ENCODE measurements around the gene WDR33. TPM values are rescaled to one million over a fixed set of nuclear protein-coding genes. Genes with fewer than 3 reads are reported as not detected.

The WDR33 gene
- total and polyA plus RNA-seq, 2 of the 4 experiments (the other 2 are of a cell fraction) = 19.6 to 41.2 TPM

- H2AK5ac ChIP-seq (ENCODE audit: low read depth, low read length) = no peak overlapping the region
- H3K56ac ChIP-seq (ENCODE audit: extremely low read depth, insufficient read depth, low read length) = no peak overlapping the region
- H2BK20ac ChIP-seq (ENCODE audit: low read depth, low read length) = no peak overlapping the region
- ATAC-seq (ENCODE audit: low read depth) (no peak), DNase-seq (no peak)
- no peak overlapping the region for H2BK120ac ChIP-seq (ENCODE audit: low read depth, low read length)
- no CpG with 5 or more reads among the region's 5 CpGs for WGBS, 2 experiments (ENCODE audit: extremely low coverage in 2 of 2, insufficient read length in 1 of 2)
- TF ChIP-seq CEBPB (IDR thresholded peaks at IDR 0.05; ENCODE audit: low read depth, low read length) (no peak), CHD1 (IDR thresholded peaks at IDR 0.05; ENCODE audit: low read depth, low read length) (no peak)
- H3K14ac ChIP-seq (replicated peaks; ENCODE audit: low read depth, low read length) = no peak overlapping the region
- no peak overlapping the region for H3K18ac ChIP-seq (ENCODE audit: low read depth, low read length)
- H3K4me3 ChIP-seq (ENCODE audit: insufficient read depth, low read depth, low read length) = no peak overlapping the region
- no peaks in the 10 kb centered on the region for H3K27me3 ChIP-seq (ENCODE audit: control insufficient read depth, insufficient read depth, low read length)
- BruUV-seq (replicated peaks) = no TSS peak
- no peak overlapping the region for H2AK9ac ChIP-seq (replicated peaks; ENCODE audit: low read depth, low read length, poor library complexity)
- H3K23ac ChIP-seq (ENCODE audit: low read depth, low read length) = no peak overlapping the region
- H2BK15ac ChIP-seq (ENCODE audit: low read depth, low read length) = no peak overlapping the region
- H3K9me3 ChIP-seq (ENCODE audit: control insufficient read depth, insufficient read depth, low read length) = no peaks in the 10 kb centered on the region
- peaks cover 13 to 56% of the 10 kb centered on the region in 2 experiments for H3K79me1 ChIP-seq (ENCODE audit: low read depth in 1 of 2, low read length in 2 of 2)
- H3K4me1 ChIP-seq (ENCODE audit: control insufficient read depth, insufficient read depth, low read length) = peaks cover 7% of the 10 kb centered on the region; the same call in 1 of the 2 replicates
- no peak overlapping the region for H4K5ac ChIP-seq (ENCODE audit: low read depth, low read length)
- no peak overlapping the region for H2AFZ ChIP-seq (replicated peaks; ENCODE audit: low read length, poor library complexity)
- H3K9ac ChIP-seq (ENCODE audit: low read depth, low read length) = no peak overlapping the region
- no peak overlapping the region for H3K4me2 ChIP-seq (ENCODE audit: low read depth, low read length)
- no peak overlapping the region for H2BK5ac ChIP-seq (ENCODE audit: low read depth, low read length, poor library complexity, severe bottlenecking)
- intact Hi-C loops (cut with micrococcal nuclease) (no loop called here), in situ Hi-C loops (cut with MboI; ENCODE audit: low sequenced_read_pairs) (no loop called here), dilution Hi-C loops (cut with HindIII; ENCODE audit: low sequenced_read_pairs, unreplicated experiment) (no loop called here)
- no peak overlapping the region for H4K8ac ChIP-seq (ENCODE audit: low read depth in 2 of 2, low read length in 2 of 2)
- H3K27ac ChIP-seq (ENCODE audit: insufficient read depth, low read length) = no peak overlapping the region
- no peak overlapping the region for H4K91ac ChIP-seq (ENCODE audit: insufficient read depth, low read depth, low read length)
- H3K9me1 ChIP-seq (ENCODE audit: insufficient read depth, low read length) = peaks cover 18% of the 10 kb centered on the region
- H3K4ac ChIP-seq (ENCODE audit: low read depth, low read length) = no peak overlapping the region
- peaks cover 50% of the 10 kb centered on the region for H4K20me1 ChIP-seq (ENCODE audit: insufficient read depth, low read length)
- CTCF ChIA-PET = no interaction called here
- H3K36me3 ChIP-seq (ENCODE audit: control insufficient read depth, insufficient read depth, low read length) = no peaks in the 10 kb centered on the region
- POLR2A ChIA-PET (ENCODE audit: unreplicated experiment) = no interaction called here
Measured at GRCh38 chr2:127670957-127671290, 140.0 kb downstream of the WDR33 start.
